GM12878 (cell line): ENCODE data around the gene ADAM19.

Experiments
- E2F4 ChIP-seq: IDR thresholded peaks from 2 replicates; pipeline ENCODE4 v1.6.1; 2012; ENCODE audit warnings: low read depth, low read length, improper control_type of control experiment
- EZH2 ChIP-seq: IDR thresholded peaks from 2 replicates; pipeline ENCODE4 v1.6.1; 2012; ENCODE audit warnings: low read depth, mild to moderate bottlenecking, control low read depth, inconsistent platforms, low read length, borderline replicate concordance; ENCODE audit not compliant: control insufficient read depth
- MTA3 ChIP-seq: IDR thresholded peaks from 2 replicates; pipeline ENCODE4 v1.6.1; 2012; ENCODE audit warnings: low read length, inconsistent platforms, borderline replicate concordance
- PAX8 ChIP-seq: fragments of 450-650 bp; IDR thresholded peaks from 2 replicates; pipeline ENCODE4 v1.6.1; 2017; ENCODE audit warnings: mild to moderate bottlenecking, moderate library complexity
- POLR2A ChIP-seq: IDR thresholded peaks from 2 replicates; pipeline ENCODE4 v1.6.1; 2011; ENCODE audit warnings: low read depth, mild to moderate bottlenecking, low read length
- RAD51 ChIP-seq: fragments of 450-650 bp; IDR thresholded peaks from 2 replicates; pipeline ENCODE4 v1.6.1; 2016; ENCODE audit warnings: moderate library complexity, mild to moderate bottlenecking, inconsistent platforms
- SMARCA5 ChIP-seq: fragments of 450-650 bp; IDR thresholded peaks from 2 replicates; pipeline ENCODE4 v1.6.1; 2017; ENCODE audit warnings: mild to moderate bottlenecking
- STAT1 ChIP-seq: fragments of 450-650 bp; conservative IDR thresholded peaks from 2 replicates; pipeline ENCODE4 v1.6.1; 2014; ENCODE audit warnings: antibody characterized with exemption, mild to moderate bottlenecking
- TF ChIP-seq, protein P1 (sequence below): fragments of 450-650 bp; IDR thresholded peaks from 2 replicates; pipeline ENCODE4 v1.6.1; 2017; ENCODE audit warnings: low read depth, mild to moderate bottlenecking, moderate library complexity
- TF ChIP-seq, protein P2 (sequence below), 3 experiments: IDR thresholded peaks in 2 of 3; conservative IDR thresholded peaks in 1 of 3; 2 replicates each; pipeline ENCODE4 v1.5.1; 2011; ENCODE audit warnings: low read depth in 3 of 3, low read length in 3 of 3, mild to moderate bottlenecking in 3 of 3, control low read depth in 2 of 3, moderate library complexity in 2 of 3, inconsistent platforms in 1 of 3, mixed read lengths in 1 of 3; ENCODE audit not compliant: control insufficient read depth in 2 of 3, insufficient read depth in 1 of 3; ENCODE audit errors: extremely low read depth in 1 of 3

GRCh38 chr5:157446412-157446935, 129.1 kb downstream of the ADAM19 start:
- TF ChIP-seq STAT1 (no peak), PAX8 (no peak), RAD51 (no peak), EZH2 (no peak), E2F4 (no peak), POLR2A (no peak), MTA3 (no peak), SMARCA5 (no peak)
- TF ChIP-seq, protein P1, sequence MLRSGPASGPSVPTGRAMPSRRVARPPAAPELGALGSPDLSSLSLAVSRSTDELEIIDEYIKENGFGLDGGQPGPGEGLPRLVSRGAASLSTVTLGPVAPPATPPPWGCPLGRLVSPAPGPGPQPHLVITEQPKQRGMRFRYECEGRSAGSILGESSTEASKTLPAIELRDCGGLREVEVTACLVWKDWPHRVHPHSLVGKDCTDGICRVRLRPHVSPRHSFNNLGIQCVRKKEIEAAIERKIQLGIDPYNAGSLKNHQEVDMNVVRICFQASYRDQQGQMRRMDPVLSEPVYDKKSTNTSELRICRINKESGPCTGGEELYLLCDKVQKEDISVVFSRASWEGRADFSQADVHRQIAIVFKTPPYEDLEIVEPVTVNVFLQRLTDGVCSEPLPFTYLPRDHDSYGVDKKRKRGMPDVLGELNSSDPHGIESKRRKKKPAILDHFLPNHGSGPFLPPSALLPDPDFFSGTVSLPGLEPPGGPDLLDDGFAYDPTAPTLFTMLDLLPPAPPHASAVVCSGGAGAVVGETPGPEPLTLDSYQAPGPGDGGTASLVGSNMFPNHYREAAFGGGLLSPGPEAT: no peak
- TF ChIP-seq, protein P2, sequence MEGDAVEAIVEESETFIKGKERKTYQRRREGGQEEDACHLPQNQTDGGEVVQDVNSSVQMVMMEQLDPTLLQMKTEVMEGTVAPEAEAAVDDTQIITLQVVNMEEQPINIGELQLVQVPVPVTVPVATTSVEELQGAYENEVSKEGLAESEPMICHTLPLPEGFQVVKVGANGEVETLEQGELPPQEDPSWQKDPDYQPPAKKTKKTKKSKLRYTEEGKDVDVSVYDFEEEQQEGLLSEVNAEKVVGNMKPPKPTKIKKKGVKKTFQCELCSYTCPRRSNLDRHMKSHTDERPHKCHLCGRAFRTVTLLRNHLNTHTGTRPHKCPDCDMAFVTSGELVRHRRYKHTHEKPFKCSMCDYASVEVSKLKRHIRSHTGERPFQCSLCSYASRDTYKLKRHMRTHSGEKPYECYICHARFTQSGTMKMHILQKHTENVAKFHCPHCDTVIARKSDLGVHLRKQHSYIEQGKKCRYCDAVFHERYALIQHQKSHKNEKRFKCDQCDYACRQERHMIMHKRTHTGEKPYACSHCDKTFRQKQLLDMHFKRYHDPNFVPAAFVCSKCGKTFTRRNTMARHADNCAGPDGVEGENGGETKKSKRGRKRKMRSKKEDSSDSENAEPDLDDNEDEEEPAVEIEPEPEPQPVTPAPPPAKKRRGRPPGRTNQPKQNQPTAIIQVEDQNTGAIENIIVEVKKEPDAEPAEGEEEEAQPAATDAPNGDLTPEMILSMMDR (IDR thresholded peaks at IDR 0.05 in 2 of 3, conservative IDR thresholded peaks at IDR 0.05 in 1 of 3; ENCODE audit: control insufficient read depth in 2 of 3, extremely low read depth in 1 of 3, insufficient read depth in 1 of 3, low read depth in 3 of 3, low read length in 3 of 3): no peak
